ENCODE results near the gene ABCC6. TPM values are rescaled to one million over a fixed set of nuclear protein-coding genes. Genes with fewer than 3 reads are reported as not detected.

Gene ABCC6
- total and polyA plus RNA-seq, 8 donors = 10.8 to 30.6 (median 15.7) TPM

DNA sequence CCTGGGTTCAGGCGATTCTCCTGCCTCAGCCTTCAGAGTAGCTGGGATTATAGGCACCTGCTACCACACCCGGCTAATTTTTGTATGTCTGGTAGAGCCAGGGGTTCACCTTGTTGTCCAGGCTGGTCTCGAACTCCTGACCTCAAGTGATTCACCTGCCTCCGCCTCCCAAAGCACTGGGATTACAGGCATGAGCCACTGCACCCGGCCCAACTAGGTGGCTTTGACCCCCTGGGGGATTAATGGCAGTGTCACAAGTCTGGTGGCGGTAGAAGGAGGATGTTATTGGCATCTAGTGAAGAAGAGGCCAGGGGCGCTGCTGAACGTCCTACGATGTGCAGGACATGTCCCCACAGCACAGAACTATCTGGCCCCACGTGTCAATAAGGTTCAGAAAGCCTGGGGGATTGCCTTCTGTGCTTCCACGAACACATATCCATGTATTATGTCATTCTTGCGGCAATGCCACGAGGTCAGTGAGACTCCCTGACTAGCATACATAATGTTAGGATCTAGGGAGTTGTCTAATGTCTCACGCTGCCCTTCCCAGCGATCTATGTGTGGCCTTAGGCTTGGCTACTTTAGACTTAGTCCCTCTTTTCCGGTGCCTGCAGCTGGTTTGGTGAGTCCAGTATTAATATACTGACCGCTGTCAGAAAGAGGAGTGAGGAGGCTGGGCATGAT lies 75.8 kb downstream of the ABCC6 start:
- 84 to 87% methylated on average over 17 of the region's 17 CpGs for WGBS, 2 donors
- DNase-seq (no peak), FAIRE-seq (no peak), ATAC-seq (no peak)
- H3K9me3 ChIP-seq = no peaks in the 10 kb centered on the region
- H3K4me3 ChIP-seq = no peak overlapping the region
- TF ChIP-seq, protein P1, sequence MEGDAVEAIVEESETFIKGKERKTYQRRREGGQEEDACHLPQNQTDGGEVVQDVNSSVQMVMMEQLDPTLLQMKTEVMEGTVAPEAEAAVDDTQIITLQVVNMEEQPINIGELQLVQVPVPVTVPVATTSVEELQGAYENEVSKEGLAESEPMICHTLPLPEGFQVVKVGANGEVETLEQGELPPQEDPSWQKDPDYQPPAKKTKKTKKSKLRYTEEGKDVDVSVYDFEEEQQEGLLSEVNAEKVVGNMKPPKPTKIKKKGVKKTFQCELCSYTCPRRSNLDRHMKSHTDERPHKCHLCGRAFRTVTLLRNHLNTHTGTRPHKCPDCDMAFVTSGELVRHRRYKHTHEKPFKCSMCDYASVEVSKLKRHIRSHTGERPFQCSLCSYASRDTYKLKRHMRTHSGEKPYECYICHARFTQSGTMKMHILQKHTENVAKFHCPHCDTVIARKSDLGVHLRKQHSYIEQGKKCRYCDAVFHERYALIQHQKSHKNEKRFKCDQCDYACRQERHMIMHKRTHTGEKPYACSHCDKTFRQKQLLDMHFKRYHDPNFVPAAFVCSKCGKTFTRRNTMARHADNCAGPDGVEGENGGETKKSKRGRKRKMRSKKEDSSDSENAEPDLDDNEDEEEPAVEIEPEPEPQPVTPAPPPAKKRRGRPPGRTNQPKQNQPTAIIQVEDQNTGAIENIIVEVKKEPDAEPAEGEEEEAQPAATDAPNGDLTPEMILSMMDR (IDR thresholded peaks at IDR 0.05) = no peak
- no peaks in the 10 kb centered on the region for H3K36me3 ChIP-seq
- H3K27me3 ChIP-seq = no peaks in the 10 kb centered on the region
- intact Hi-C loops (cut with DNase I) = loop anchor here in 1 of 3 donors (10.0 kb wide), 1 partner anchor 373 kb away; no protein-coding TSS in a partner anchor
- H3K27ac ChIP-seq = no peak overlapping the region
- H3K4me1 ChIP-seq = peaks cover 6 to 13% (median 9%) of the 10 kb centered on the region in 3 donors

DNA sequence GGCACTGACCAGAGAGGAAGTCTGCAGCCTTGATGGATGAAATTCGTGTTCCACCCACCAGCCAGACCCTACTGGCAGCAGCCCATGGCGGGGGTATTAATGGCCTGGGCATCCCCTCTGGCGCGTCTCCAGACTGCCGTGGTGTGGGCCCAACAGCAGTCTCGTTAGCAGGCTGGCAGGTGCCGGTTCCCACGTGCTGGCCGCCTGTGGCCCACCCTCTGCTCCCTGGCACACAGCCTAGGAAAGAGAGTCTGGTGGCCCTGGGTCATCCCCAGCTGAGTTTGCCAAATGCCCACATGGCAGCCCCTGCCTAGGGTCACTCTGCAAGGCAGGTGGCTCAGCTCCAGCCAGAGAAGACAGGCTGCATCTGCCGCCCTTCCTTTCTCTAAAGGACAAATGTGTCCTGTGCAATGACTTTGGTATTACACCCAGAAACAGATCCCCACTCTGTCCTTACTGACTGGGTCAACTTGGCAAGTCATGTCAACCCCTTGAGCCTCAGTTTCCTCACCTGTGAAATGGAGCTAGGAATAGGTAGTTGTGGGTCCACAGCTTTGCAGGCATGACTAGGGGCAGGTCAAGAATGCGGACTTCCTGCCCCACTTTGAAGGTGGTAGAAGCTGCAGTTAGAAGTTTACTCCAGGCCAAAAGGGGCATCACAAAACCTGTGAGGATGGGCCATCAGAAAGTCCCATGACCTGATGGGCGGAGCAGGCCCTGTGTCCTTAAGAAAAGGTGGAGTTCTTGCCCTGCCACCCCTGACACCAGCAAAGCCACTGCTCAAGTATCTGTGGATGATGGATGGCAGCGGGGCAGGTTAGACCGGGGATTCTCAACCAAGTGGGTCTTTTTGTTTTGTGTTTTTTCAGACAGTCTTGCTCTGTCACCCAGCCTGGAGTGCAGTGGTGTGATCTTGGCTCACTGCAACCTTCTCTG lies 76.6 kb downstream of the ABCC6 start:
- no peak for FAIRE-seq
- no peaks in the 10 kb centered on the region for H3K36me3 ChIP-seq
- DNase-seq = peak in 2 of 6 donors; percentile 16 to 57
- H3K27me3 ChIP-seq = no peaks in the 10 kb centered on the region
- no peak overlapping the region for H3K27ac ChIP-seq
- peaks cover 6 to 13% (median 10%) of the 10 kb centered on the region in 3 donors for H3K4me1 ChIP-seq
- 55 to 56% methylated on average over 14 of the region's 14 CpGs for WGBS, 2 donors
- no peak for ATAC-seq
- H3K9me3 ChIP-seq = no peaks in the 10 kb centered on the region
- TF ChIP-seq, protein P1 (IDR thresholded peaks at IDR 0.05) = no peak
- no peak overlapping the region for H3K4me3 ChIP-seq
- intact Hi-C loops (cut with DNase I) = loop anchor here in 1 of 3 donors (10.0 kb wide), 1 partner anchor 372 kb away; no protein-coding TSS in a partner anchor

DNA sequence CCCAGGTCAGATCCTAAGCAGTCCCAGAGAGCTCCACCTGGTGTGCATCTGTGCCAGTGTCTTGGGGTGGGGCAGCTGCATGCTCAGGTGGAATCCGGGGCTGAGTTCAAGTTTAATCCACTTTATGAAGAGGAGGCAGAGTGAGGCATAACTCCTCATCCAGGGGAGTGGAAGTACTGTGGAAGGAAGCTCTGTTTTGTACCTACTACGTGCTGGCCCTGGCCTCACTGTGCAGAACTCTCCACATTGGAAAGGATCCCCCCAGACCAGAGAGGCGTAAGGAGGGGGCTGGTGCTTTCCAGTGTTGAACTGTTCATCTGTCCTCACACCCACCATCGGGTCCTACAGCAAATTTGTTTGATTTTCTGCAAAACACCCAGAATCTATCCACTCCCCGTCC lies 78.0 kb downstream of the ABCC6 start:
- 87 to 88% methylated on average over 5 of the region's 5 CpGs for WGBS, 2 donors
- TF ChIP-seq, protein P1 (IDR thresholded peaks at IDR 0.05) = no peak
- DNase-seq (no peak), ATAC-seq (no peak), FAIRE-seq (no peak)
- Histone ChIP-seq H3K4me1 (peaks cover 0 to 14% (median 9%) of the 10 kb centered on the region in 3 donors), H3K27me3 (no peaks in the 10 kb centered on the region), H3K9me3 (no peaks in the 10 kb centered on the region), H3K4me3 (no peak overlapping the region), H3K27ac (no peak overlapping the region), H3K36me3 (no peaks in the 10 kb centered on the region)
- intact Hi-C loops (cut with DNase I) = loop anchor here in 1 of 3 donors (10.0 kb wide), 1 partner anchor 370 kb away; no protein-coding TSS in a partner anchor

DNA sequence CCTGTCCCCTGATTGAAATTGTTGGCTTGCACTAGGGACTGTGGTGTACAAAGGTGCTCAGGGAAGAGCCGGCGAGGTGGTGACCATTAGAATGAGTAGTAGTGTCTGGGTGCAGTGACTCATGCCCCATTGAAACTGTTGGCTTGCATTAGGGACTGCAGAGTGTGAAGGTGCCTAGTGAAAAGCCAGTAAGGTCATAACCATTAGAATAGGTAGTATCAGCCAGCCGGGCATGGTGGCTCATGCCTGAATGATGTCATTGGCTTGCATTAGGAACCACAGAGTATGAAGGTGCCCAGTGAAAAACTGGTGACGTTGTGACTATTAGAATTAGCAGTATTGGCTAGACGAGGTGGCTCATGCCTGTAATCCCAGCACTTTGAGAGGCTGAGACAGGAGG lies 78.9 kb downstream of the ABCC6 start:
- no peaks in the 10 kb centered on the region for H3K36me3 ChIP-seq
- DNase-seq (no peak), ATAC-seq (no peak), FAIRE-seq (no peak)
- WGBS, 2 donors = 91 to 94% methylated on average over 5 of the region's 5 CpGs
- H3K4me1 ChIP-seq = peaks cover 0 to 7% (median under 1%) of the 10 kb centered on the region in 3 donors
- H3K27ac ChIP-seq = no peak overlapping the region
- TF ChIP-seq, protein P1 (IDR thresholded peaks at IDR 0.05) = no peak
- H3K9me3 ChIP-seq = no peaks in the 10 kb centered on the region
- no peaks in the 10 kb centered on the region for H3K27me3 ChIP-seq
- H3K4me3 ChIP-seq = no peak overlapping the region
- intact Hi-C loops (cut with DNase I) = loop anchor here in 1 of 3 donors (10.0 kb wide), 1 partner anchor 370 kb away; no protein-coding TSS in a partner anchor

Measured in pancreas (tissue), 10 donors.